ENCODE results near the gene CRYM.

CRYM gene

GRCh38 chr16:21214086-21214485, 64.0 kb downstream of the CRYM start:
- no peak for TF ChIP-seq CTCF (IDR thresholded peaks at IDR 0.05; ENCODE audit: low read depth, low read length, missing control alignments)
- DNase-seq (ENCODE audit: extremely low read depth, low read depth): no peak
- H3K4me3 ChIP-seq (replicated peaks; ENCODE audit: low read depth, low read length): no peak overlapping the region

GRCh38 chr16:21211486-21211885, 66.6 kb downstream of the CRYM start, which contains the start of gene ZP2:
Gene ZP2, minus strand, starts transcription at chr16:21211574. Its CDS starts 27 bp downstream, at chr16:21211547.
- DNase-seq (ENCODE audit: extremely low read depth, low read depth): no peak
- no peak within 1 kb of the TSS for H3K4me3 ChIP-seq (replicated peaks; ENCODE audit: low read depth, low read length)
- no peak for TF ChIP-seq CTCF (IDR thresholded peaks at IDR 0.05; ENCODE audit: low read depth, low read length, missing control alignments)
